Measurements from ENCODE around the gene GLDN. TPM values are rescaled to one million over a fixed set of nuclear protein-coding genes. Genes with fewer than 3 reads are reported as not detected.

The GLDN gene
- total and polyA plus RNA-seq, 2 of the 4 experiments (the other 2 are of a cell fraction), result under 0.01 TPM; not detected in 1

DNA sequence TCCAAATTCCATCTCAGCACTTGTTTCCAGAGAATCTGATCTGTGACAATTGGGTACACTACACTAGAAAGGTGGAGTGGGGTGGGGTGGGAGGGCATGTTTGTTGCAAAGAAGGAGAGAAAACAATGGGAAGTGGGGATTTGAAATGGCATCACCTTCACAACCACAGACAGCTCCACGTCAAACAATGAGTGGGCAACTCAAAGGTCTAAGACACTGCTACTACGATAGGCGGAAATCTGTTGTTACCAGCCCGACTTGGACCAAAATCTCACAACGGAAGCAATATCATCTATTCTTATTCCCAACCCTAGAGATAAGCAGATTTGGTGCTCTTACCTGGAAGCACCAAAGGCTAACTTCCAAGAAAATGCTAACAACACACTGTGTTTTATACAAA lies 6.4 kb upstream of the GLDN start:
- Histone ChIP-seq H4K5ac (ENCODE audit: low read depth, low read length) (no peak overlapping the region), H4K20me1 (ENCODE audit: insufficient read depth, low read length) (no peaks in the 10 kb centered on the region), H3K23ac (ENCODE audit: low read depth, low read length) (no peak overlapping the region), H2BK120ac (ENCODE audit: low read depth, low read length) (no peak overlapping the region), H3K9me1 (ENCODE audit: insufficient read depth, low read length) (no peaks in the 10 kb centered on the region), H3K4me1 (ENCODE audit: control insufficient read depth, insufficient read depth, low read length) (no peaks in the 10 kb centered on the region; the same call in 1 of the 2 replicates), H3K36me3 (ENCODE audit: control insufficient read depth, insufficient read depth, low read length) (no peaks in the 10 kb centered on the region), H3K56ac (ENCODE audit: extremely low read depth, insufficient read depth, low read length) (no peak overlapping the region), H3K27ac (ENCODE audit: insufficient read depth, low read length) (no peak overlapping the region), H3K4ac (ENCODE audit: low read depth, low read length) (no peak overlapping the region), H2AK9ac (replicated peaks; ENCODE audit: low read depth, low read length, poor library complexity) (no peak overlapping the region), H2BK20ac (ENCODE audit: low read depth, low read length) (no peak overlapping the region), H4K8ac (ENCODE audit: low read depth in 2 of 2, low read length in 2 of 2) (no peak overlapping the region), H3K4me2 (ENCODE audit: low read depth, low read length) (no peak overlapping the region), H3K9ac (ENCODE audit: low read depth, low read length) (no peak overlapping the region), H3K14ac (replicated peaks; ENCODE audit: low read depth, low read length) (no peak overlapping the region), H2BK5ac (ENCODE audit: low read depth, low read length, poor library complexity, severe bottlenecking) (no peak overlapping the region), H4K91ac (ENCODE audit: insufficient read depth, low read depth, low read length) (no peak overlapping the region), H3K18ac (ENCODE audit: low read depth, low read length) (no peak overlapping the region), H3K9me3 (ENCODE audit: control insufficient read depth, insufficient read depth, low read length) (no peaks in the 10 kb centered on the region), H3K79me1 (ENCODE audit: low read depth in 1 of 2, low read length in 2 of 2) (no peaks in the 10 kb centered on the region), H3K27me3 (ENCODE audit: control insufficient read depth, insufficient read depth, low read length) (peaks cover 30% of the 10 kb centered on the region), H2AFZ (replicated peaks; ENCODE audit: low read length, poor library complexity) (no peak overlapping the region), H2BK15ac (ENCODE audit: low read depth, low read length) (no peak overlapping the region), H2AK5ac (ENCODE audit: low read depth, low read length) (no peak overlapping the region), H3K4me3 (ENCODE audit: insufficient read depth, low read depth, low read length) (no peak overlapping the region)
- CTCF ChIA-PET, result no interaction called here
- POLR2A ChIA-PET (ENCODE audit: unreplicated experiment), result no interaction called here
- ATAC-seq (ENCODE audit: low read depth) (no peak), DNase-seq (no peak)
- no TSS peak for BruUV-seq (replicated peaks)
- no CpG with 5 or more reads among the region's 5 CpGs for WGBS, 2 experiments (ENCODE audit: extremely low coverage in 2 of 2, insufficient read length in 1 of 2)
- dilution Hi-C loops (cut with HindIII; ENCODE audit: low sequenced_read_pairs, unreplicated experiment), result no loop called here
- intact Hi-C loops (cut with micrococcal nuclease), result no loop called here
- in situ Hi-C loops (cut with MboI; ENCODE audit: low sequenced_read_pairs), result no loop called here
- TF ChIP-seq ELK1 (IDR thresholded peaks at IDR 0.05; ENCODE audit: borderline replicate concordance, low read depth, low read length), result no peak
